Measurements from ENCODE around the gene HORMAD2. TPM values are rescaled to one million over a fixed set of nuclear protein-coding genes. Genes with fewer than 3 reads are reported as not detected.
A peak's percentile ranks its signal among the peaks of the same experiment; 100 is the strongest.
"Not testable (repeated sequence)": the region's sequence is repeated elsewhere in the genome, so short reads cannot be mapped to it uniquely, and the experiment has no call there.

HORMAD2 gene
- total RNA-seq, 6 experiments from 2014 or later = not detected

DNA sequence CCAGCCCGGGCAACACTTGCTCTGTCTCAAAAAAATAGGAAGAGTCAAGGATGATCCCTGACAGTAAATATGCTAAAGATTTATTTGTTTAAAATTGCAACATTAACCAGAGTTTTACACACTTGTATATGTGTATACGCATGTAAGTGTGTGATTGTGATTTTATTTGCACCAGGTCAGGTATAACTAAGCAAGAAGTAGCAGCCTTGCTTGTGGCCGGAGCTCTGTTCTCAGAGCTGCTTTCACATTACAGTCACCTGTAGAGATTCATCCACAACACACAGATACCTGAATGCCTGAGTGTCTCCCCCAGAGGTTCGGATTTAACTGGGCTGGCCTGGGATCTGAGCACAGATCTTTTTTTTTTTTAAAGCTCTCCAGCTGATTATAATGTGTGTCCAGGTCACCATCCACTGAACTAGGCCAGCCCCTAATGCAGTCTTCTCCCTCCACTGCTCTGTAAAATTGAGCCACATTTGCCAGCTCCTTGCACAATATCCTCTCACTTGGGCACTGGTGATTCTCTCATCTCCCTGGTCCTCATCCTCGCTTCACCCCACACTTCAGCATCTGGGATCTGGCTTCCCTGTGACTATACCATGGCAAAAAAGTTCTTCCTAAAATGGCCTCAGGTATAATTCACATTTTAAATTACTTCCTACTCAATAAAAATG is 118.0 kb downstream of the HORMAD2 start:
- no peak overlapping the region for H3K4me3 Mint-ChIP-seq
- peaks cover 7% of the 10 kb centered on the region for H3K9me3 Mint-ChIP-seq
- peaks cover 59% of the 10 kb centered on the region for H3K4me1 Mint-ChIP-seq (ENCODE audit: low read depth)
- TF ChIP-seq, protein P1, sequence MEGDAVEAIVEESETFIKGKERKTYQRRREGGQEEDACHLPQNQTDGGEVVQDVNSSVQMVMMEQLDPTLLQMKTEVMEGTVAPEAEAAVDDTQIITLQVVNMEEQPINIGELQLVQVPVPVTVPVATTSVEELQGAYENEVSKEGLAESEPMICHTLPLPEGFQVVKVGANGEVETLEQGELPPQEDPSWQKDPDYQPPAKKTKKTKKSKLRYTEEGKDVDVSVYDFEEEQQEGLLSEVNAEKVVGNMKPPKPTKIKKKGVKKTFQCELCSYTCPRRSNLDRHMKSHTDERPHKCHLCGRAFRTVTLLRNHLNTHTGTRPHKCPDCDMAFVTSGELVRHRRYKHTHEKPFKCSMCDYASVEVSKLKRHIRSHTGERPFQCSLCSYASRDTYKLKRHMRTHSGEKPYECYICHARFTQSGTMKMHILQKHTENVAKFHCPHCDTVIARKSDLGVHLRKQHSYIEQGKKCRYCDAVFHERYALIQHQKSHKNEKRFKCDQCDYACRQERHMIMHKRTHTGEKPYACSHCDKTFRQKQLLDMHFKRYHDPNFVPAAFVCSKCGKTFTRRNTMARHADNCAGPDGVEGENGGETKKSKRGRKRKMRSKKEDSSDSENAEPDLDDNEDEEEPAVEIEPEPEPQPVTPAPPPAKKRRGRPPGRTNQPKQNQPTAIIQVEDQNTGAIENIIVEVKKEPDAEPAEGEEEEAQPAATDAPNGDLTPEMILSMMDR (IDR thresholded peaks at IDR 0.05) = no peak
- no peak for DNase-seq
- H3K27ac Mint-ChIP-seq = peak overlapping the region; percentile 59
- H3K27me3 Mint-ChIP-seq (ENCODE audit: insufficient read depth) = peaks cover 2% of the 10 kb centered on the region; the same call in 1 of the 2 replicates
- peaks cover 12% of the 10 kb centered on the region for H3K36me3 Mint-ChIP-seq (ENCODE audit: low read depth)

DNA sequence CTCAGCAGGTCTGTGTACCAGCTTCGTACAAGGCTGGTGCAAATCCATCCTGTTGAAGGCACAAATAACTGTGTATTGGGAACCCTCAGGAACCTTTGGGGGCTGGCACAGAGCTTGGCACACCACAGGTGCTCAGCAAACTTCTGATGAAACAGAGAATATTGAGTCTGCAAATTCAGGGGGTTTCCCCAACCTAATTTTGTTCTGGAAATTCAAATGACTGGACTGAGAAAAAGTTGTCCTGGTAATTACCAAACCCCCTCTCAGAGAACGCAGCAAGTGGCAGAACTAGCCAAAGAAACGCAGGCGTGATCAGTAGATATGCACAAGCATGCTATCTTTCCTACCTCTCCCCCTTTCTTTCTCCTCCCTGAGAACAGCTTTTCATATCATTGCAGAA is 118.7 kb downstream of the HORMAD2 start:
- H3K27me3 Mint-ChIP-seq (ENCODE audit: insufficient read depth) = peaks cover 2% of the 10 kb centered on the region
- H3K27ac Mint-ChIP-seq = no peak overlapping the region
- peaks cover 61% of the 10 kb centered on the region for H3K4me1 Mint-ChIP-seq (ENCODE audit: low read depth)
- H3K9me3 Mint-ChIP-seq = peaks cover 7% of the 10 kb centered on the region
- H3K4me3 Mint-ChIP-seq = no peak overlapping the region
- H3K36me3 Mint-ChIP-seq (ENCODE audit: low read depth) = peaks cover 12% of the 10 kb centered on the region
- DNase-seq = no peak
- TF ChIP-seq, protein P1 (IDR thresholded peaks at IDR 0.05) = no peak

DNA sequence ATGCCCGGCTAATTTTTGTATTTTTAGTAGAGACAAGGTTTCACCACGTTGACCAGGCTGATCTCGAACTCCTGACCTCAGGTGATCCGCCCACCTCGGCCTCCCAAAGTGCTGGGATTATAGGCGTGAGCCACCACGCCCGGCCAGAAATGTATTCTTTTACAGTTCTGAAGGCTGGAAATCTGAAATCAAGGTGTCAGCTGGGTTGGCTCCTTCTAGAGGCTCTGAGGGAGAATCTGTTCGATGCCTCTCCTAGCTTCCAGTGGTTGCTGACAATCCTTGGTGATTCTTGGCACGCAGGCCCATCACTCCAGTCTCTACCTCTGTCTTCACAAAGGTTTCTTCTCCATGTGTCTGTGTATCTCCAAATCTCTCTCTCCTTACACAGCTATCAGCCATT is 120.6 kb downstream of the HORMAD2 start:
- H3K27me3 Mint-ChIP-seq (ENCODE audit: insufficient read depth); DNase-seq; H3K9me3 Mint-ChIP-seq; H3K27ac Mint-ChIP-seq; H3K4me3 Mint-ChIP-seq: not testable (repeated sequence)
- Mint-ChIP-seq H3K36me3 (ENCODE audit: low read depth) (peaks cover 12% of the 10 kb centered on the region), H3K4me1 (ENCODE audit: low read depth) (peaks cover 63% of the 10 kb centered on the region)

DNA sequence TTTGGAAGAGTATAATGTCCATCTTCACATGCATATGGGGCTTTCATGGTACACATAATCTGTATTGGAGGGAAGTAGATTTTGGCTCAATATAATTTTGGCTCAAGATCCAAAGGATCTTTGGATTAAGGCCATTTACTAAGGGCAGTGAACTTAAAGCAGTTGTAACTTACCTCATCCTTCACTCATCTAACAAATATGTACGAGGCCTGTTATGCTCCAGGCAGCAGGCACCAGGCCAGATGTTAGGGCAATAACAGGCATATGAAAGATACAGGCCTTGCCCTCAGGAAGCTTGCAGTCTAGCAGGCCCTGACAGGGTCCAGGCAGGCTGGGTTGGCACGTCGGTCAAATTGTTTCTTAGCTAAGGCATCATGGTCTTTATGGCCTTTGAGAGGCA is 121.7 kb downstream of the HORMAD2 start:
- Mint-ChIP-seq H3K4me3 (no peak overlapping the region), H3K4me1 (ENCODE audit: low read depth) (peaks cover 63% of the 10 kb centered on the region), H3K27ac (no peak overlapping the region), H3K9me3 (peaks cover 7% of the 10 kb centered on the region), H3K36me3 (ENCODE audit: low read depth) (peaks cover 12% of the 10 kb centered on the region), H3K27me3 (ENCODE audit: insufficient read depth) (peaks cover 4% of the 10 kb centered on the region)
- DNase-seq = peak; percentile 38
- TF ChIP-seq, protein P1 (IDR thresholded peaks at IDR 0.05) = no peak

DNA sequence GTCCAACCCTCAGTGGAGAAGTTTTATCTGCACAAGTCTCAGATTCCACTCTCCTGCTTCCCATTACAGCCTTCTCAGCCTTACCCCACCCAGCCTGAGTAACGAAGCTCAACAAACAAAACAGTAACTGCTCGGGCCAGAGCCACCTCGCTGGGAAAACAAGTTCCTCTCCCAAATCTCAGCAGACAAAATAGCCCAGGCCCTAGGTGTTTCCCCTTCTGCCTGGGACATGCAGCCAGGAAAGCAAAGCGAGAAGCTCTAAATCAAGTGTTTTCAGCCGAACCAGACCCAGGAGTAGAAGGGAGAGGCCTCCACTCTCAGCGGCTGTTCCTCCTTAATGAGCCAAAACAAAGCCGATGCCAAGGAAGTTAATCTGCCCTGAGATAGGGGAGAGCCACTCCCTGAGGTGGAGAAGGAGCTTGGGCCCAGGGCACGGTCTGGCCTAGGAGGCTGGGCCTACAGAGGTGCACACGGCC is 122.3 kb downstream of the HORMAD2 start:
- Mint-ChIP-seq H3K27me3 (ENCODE audit: insufficient read depth) (peaks cover 4% of the 10 kb centered on the region), H3K36me3 (ENCODE audit: low read depth) (peaks cover 12% of the 10 kb centered on the region), H3K9me3 (peaks cover 7% of the 10 kb centered on the region), H3K4me1 (ENCODE audit: low read depth) (peaks cover 63% of the 10 kb centered on the region), H3K4me3 (no peak overlapping the region), H3K27ac (no peak overlapping the region; the same call in 1 of the 2 replicates)
- DNase-seq = no peak
- TF ChIP-seq, protein P1 (IDR thresholded peaks at IDR 0.05) = no peak

DNA sequence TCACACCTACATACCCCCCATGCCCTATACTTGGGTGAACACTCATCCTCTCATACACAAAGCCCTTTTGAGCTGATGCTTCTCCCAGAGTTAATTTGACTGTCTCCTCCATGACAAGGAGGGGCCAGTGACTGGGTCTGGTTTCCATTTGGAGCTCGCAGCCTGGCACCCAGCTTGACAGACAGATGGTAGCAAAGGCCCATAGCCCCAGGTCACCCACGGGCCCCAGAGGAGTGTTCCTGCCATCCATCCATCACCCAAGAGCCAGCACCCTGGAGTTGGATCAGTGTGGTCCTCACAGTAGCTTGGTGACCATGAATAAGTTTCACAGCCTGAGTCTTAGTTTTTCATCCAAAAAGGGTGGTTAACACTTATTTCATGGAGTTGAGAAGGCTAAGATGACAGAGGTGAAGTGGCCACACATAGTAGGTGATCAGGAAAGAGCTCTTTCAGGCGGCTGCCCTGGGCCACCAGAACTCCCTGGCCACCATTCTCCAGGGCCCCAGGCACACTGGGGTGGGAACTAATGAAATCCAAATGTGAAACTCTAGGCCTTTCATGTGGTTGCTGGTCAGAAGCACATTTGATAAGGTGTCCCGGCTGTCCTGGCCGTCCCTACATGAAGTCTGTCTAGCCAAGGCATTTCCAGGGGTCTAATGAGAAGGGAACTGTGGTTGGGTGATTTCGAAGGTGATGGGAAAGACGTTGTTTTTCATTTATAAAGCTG is 123.9 kb downstream of the HORMAD2 start:
- Mint-ChIP-seq H3K36me3 (ENCODE audit: low read depth) (peaks cover 12% of the 10 kb centered on the region), H3K4me1 (ENCODE audit: low read depth) (peaks cover 70% of the 10 kb centered on the region), H3K27ac (peak overlapping the region; percentile 99), H3K27me3 (ENCODE audit: insufficient read depth) (peaks cover 5% of the 10 kb centered on the region), H3K9me3 (peaks cover 7% of the 10 kb centered on the region), H3K4me3 (peak overlapping the region; percentile 79)
- no peak for DNase-seq
- TF ChIP-seq, protein P1 (IDR thresholded peaks at IDR 0.05) = no peak

Measured in HFFc6 (cell line).